HepG2 (cell line): Measurements from ENCODE around the gene NKAIN2. TPM values are rescaled to one million over a fixed set of nuclear protein-coding genes. Genes with fewer than 3 reads are reported as not detected.

ENCODE experiments used
- ATAC-seq: fragments of 200-7000 bp; cut with Tn5 transposase; 3 replicates; pipeline ENCODE4 v1.9.1; 2020; ENCODE audit warnings: mild to moderate bottlenecking, moderate library complexity
- BruUV-seq: library from RNA; stranded (reverse); fragments of 400-500 nt; replicated peaks from 2 replicates; lab custom pipeline; 2021; lab: Mats Ljungman, UMichigan
- CTCF ChIA-PET: fragments of 300-600 bp; formaldehyde crosslinking; extraction: SDS; loops from one replicate; lab custom pipeline; 2021; ENCODE audit warnings: low total read pairs, inconsistent platforms, low intra/inter-chr PET ratio; lab: Yijun Ruan, JAX
- POLR2A ChIA-PET: fragments of 350-600 bp; sonication (Branson Sonifier 250); formaldehyde crosslinking; loops from one replicate; lab custom pipeline; 2020; ENCODE audit warnings: antibody characterized with exemption, inconsistent platforms; lab: Yijun Ruan, JAX
- DNase-seq: peaks from one replicate; pipeline ENCODE4 v3.0.0-alpha.2; 2015; ENCODE audit warnings: low spot score
- FAIRE-seq: peaks from 3 replicates; lab custom pipeline; 2011; peaks lifted over from hg19 to GRCh38; lab: Jason Lieb, UNC
- H2AFZ ChIP-seq: one replicate; pipeline ENCODE4 v1.6.1; 2011; ENCODE audit warnings: low read length, inconsistent platforms
- H3K27ac ChIP-seq: fragments of 300-600 bp; 3 replicates; pipeline ENCODE4 v1.8.0; 2011; ENCODE audit warnings: mixed run types, mild to moderate bottlenecking, mixed read lengths, low read length, inconsistent platforms; ENCODE audit not compliant: insufficient read depth; ENCODE audit errors: extremely low read length
- H3K27me3 ChIP-seq, 2 experiments: fragments of 200-600 bp in 1 of 2; 2 replicates in 1 of 2; 3 replicates in 1 of 2; pipeline versions ENCODE4 v1.6.0 to v1.8.0; 2011; ENCODE audit warnings: low read length in 2 of 2, mild to moderate bottlenecking in 2 of 2, moderate library complexity in 2 of 2, inconsistent platforms in 1 of 2; ENCODE audit not compliant: insufficient read depth in 2 of 2, control insufficient read depth in 1 of 2
- H3K36me3 ChIP-seq, 2 experiments: fragments of 200-600 bp in 1 of 2; replicated peaks in 1 of 2; 2 replicates in 1 of 2; 3 replicates in 1 of 2; pipeline versions ENCODE4 v1.5.1 to v1.8.0; 2011; ENCODE audit warnings: low read length in 2 of 2, inconsistent platforms in 1 of 2; ENCODE audit not compliant: insufficient read depth in 2 of 2, control insufficient read depth in 1 of 2
- H3K4me1 ChIP-seq: 2 replicates; pipeline ENCODE4 v1.5.1; 2012; ENCODE audit warnings: low read length, inconsistent platforms; ENCODE audit not compliant: insufficient read depth
- H3K4me2 ChIP-seq: 2 replicates; pipeline ENCODE4 v1.6.0; 2011; ENCODE audit warnings: low read depth, low read length, inconsistent platforms
- H3K4me3 ChIP-seq, 3 experiments: fragments of 200-600 bp in 1 of 3; sonication (generic), shearing (Covaris generic) in 1 of 3; replicated peaks in 1 of 3; 2 replicates each; pipeline ENCODE4 v1.5.1; 2011 to 2016; ENCODE audit warnings: low read length in 3 of 3, inconsistent platforms in 2 of 3, low read depth in 2 of 3, mild to moderate bottlenecking in 2 of 3, control low read depth in 1 of 3, mixed read lengths in 1 of 3; ENCODE audit not compliant: insufficient read depth in 1 of 3
- H3K79me2 ChIP-seq: one replicate; pipeline ENCODE4 v1.6.1; 2011; ENCODE audit warnings: low read length, inconsistent platforms; ENCODE audit not compliant: insufficient read depth
- H3K9ac ChIP-seq: 2 replicates; pipeline ENCODE4 v1.6.0; 2011; ENCODE audit warnings: mild to moderate bottlenecking, low read depth, low read length, inconsistent platforms; ENCODE audit not compliant: insufficient read depth
- H3K9me3 ChIP-seq: 2 replicates; pipeline ENCODE4 v1.5.1; 2012; ENCODE audit warnings: mild to moderate bottlenecking, low read length
- H4K20me1 ChIP-seq: 2 replicates; pipeline ENCODE4 v1.6.0; 2011; ENCODE audit warnings: inconsistent platforms, mild to moderate bottlenecking, low read length, moderate library complexity; ENCODE audit not compliant: insufficient read depth
- ARID4A ChIP-seq: sonication (generic); formaldehyde crosslinking; IDR thresholded peaks from 2 replicates; pipeline ENCODE4 v1.5.0; 2020; ENCODE audit warnings: mild to moderate bottlenecking, missing genetic modification reagents, borderline replicate concordance
- CAMTA2 ChIP-seq: sonication (generic); formaldehyde crosslinking; IDR thresholded peaks from 2 replicates; pipeline ENCODE4 v1.4.0; 2020; ENCODE audit warnings: mild to moderate bottlenecking, missing genetic modification reagents, borderline replicate concordance
- CCDC6 ChIP-seq: sonication (generic); formaldehyde crosslinking; IDR thresholded peaks from 2 replicates; pipeline ENCODE4 v1.8.1; 2022; ENCODE audit warnings: mild to moderate bottlenecking, missing genetic modification reagents, moderate library complexity
- CREBL2 ChIP-seq: sonication (generic); formaldehyde crosslinking; IDR thresholded peaks from 2 replicates; pipeline ENCODE4 v1.8.1; 2023; ENCODE audit warnings: missing genetic modification reagents, mild to moderate bottlenecking, borderline replicate concordance
- FOXA1 ChIP-seq, 2 experiments: fragments of 450-650 bp in 1 of 2; sonication (generic) in 1 of 2; formaldehyde crosslinking in 1 of 2; IDR thresholded peaks; 2 replicates each; pipeline versions ENCODE4 v1.4.0 to v1.6.1; 2016 to 2020; ENCODE audit warnings: missing genetic modification reagents in 1 of 2
- HNRNPH1 ChIP-seq: fragments of 200-400 bp; formaldehyde crosslinking; optimal IDR thresholded peaks from 2 replicates; pipeline ENCODE3; 2017; ENCODE audit warnings: mild to moderate bottlenecking, low read depth, low read length
- KMT2B ChIP-seq: IDR thresholded peaks from 2 replicates; pipeline ENCODE4 v1.6.1; 2016; ENCODE audit warnings: missing genetic modification reagents, missing compliant biosample characterization
- MAFK ChIP-seq, 2 experiments: IDR thresholded peaks in 1 of 2; conservative IDR thresholded peaks in 1 of 2; 2 replicates each; pipeline ENCODE4 v1.6.1; 2011; ENCODE audit warnings: improper control_type of control experiment in 2 of 2, low read length in 2 of 2
- MBD4 ChIP-seq: IDR thresholded peaks from 2 replicates; pipeline ENCODE4 v1.6.1; 2012; ENCODE audit warnings: low read length, inconsistent platforms, borderline replicate concordance
- MIER2 ChIP-seq: IDR thresholded peaks from 2 replicates; pipeline ENCODE4 v1.6.1; 2016; ENCODE audit warnings: missing biosample characterization, missing genetic modification reagents
- MTA3 ChIP-seq: sonication (generic); formaldehyde crosslinking; IDR thresholded peaks from 2 replicates; pipeline ENCODE4 v1.4.0; 2020; ENCODE audit warnings: missing genetic modification reagents
- NR2C2 ChIP-seq: sonication (generic); formaldehyde crosslinking; IDR thresholded peaks from 2 replicates; pipeline ENCODE4 v1.4.0; 2020; ENCODE audit warnings: missing genetic modification reagents, mild to moderate bottlenecking, moderate library complexity, borderline replicate concordance
- TERF1 ChIP-seq: sonication (generic); formaldehyde crosslinking; IDR thresholded peaks from 2 replicates; pipeline ENCODE4 v1.8.0; 2022; ENCODE audit warnings: mild to moderate bottlenecking, missing genetic modification reagents, moderate library complexity
- ZMYM3 ChIP-seq: sonication (generic); formaldehyde crosslinking; IDR thresholded peaks from 2 replicates; pipeline ENCODE4 v1.5.1; 2020; ENCODE audit warnings: mild to moderate bottlenecking, missing genetic modification reagents
- ZNF253 ChIP-seq: sonication (generic); formaldehyde crosslinking; IDR thresholded peaks from 2 replicates; pipeline ENCODE4 v1.8.0; 2022; ENCODE audit warnings: mild to moderate bottlenecking, missing genetic modification reagents, borderline replicate concordance
- ZNF326 ChIP-seq: sonication (generic); formaldehyde crosslinking; IDR thresholded peaks from 2 replicates; pipeline ENCODE4 v1.4.0; 2020; ENCODE audit warnings: missing genetic modification reagents, borderline replicate concordance
- ZNF777 ChIP-seq: sonication (generic); formaldehyde crosslinking; IDR thresholded peaks from 2 replicates; pipeline ENCODE4 v1.4.0; 2020; ENCODE audit warnings: missing genetic modification reagents
- ZNF879 ChIP-seq: sonication (generic); formaldehyde crosslinking; IDR thresholded peaks from 2 replicates; pipeline ENCODE4 v1.8.1; 2023; ENCODE audit warnings: missing genetic modification reagents
- ZSCAN29 ChIP-seq: sonication (generic); formaldehyde crosslinking; conservative IDR thresholded peaks from 2 replicates; pipeline ENCODE4 v1.4.0; 2020; ENCODE audit warnings: mild to moderate bottlenecking, missing genetic modification reagents
- in situ Hi-C: cut with HindIII; loops from 2 replicates; pipeline ENCODE4 v1.10.0; 2017; ENCODE audit warnings: low pct_unique_long_range_greater_than_20kb; ENCODE audit not compliant: extremely low pct_ligation_motif_present
- intact Hi-C: fragments of 100-400 bp; cut with micrococcal nuclease; formaldehyde crosslinking; loops from one replicate; pipeline ENCODE4 v1.10.0; 2022; ENCODE audit not compliant: unreplicated experiment
- polyA plus RNA-seq, 8 experiments: library from polyadenylated mRNA; depleted of rRNA in 3 of 8; stranded (reverse) in 7 of 8; unstranded in 1 of 8; fragments of >200 nt; fragmentation: Illumina TruSeq in 4 of 8; extraction: Trizol in 4 of 8; gene quantifications; 2 replicates each; pipeline versions ENCODE4 v1.2.1 to v1.2.3, GENCODE V29; 2011 to 2016; ENCODE audit warnings: low read depth in 4 of 8, missing spikeins in 1 of 8, mixed read lengths in 1 of 8; ENCODE audit not compliant: insufficient read depth in 1 of 8
- total RNA-seq, 5 experiments: library from RNA; depleted of rRNA; stranded (reverse); fragments of >200 nt; fragmentation: Illumina TruSeq; extraction: Trizol; gene quantifications; 2 replicates each; pipeline ENCODE4 v1.2.3, GENCODE V29; 2016; ENCODE audit warnings: low read depth in 1 of 5

The NKAIN2 gene
- total and polyA plus RNA-seq, 2 of the 13 experiments (the other 11 are each of a cell fraction or from before 2014, with no cell fraction given): not detected

- no peak for TF ChIP-seq CAMTA2
- no peak for TF ChIP-seq HNRNPH1
- TF ChIP-seq ZNF879 (CRISPR knock-in tag): no peak
- TF ChIP-seq CCDC6 (CRISPR knock-in tag): no peak
- TF ChIP-seq ZNF326 (CRISPR knock-in tag): no peak
- TF ChIP-seq MAFK (conservative IDR thresholded peaks at IDR 0.05 in 1 of 2, IDR thresholded peaks at IDR 0.05 in 1 of 2; ENCODE audit: low read length in 2 of 2): no peak
- TF ChIP-seq ZSCAN29: no peak
- no peak for TF ChIP-seq TERF1 (CRISPR knock-in tag)
These were observed 867.1 kb downstream of the NKAIN2 start (continued) for GRCh38 chr6:124670801-124671200.

DNA sequence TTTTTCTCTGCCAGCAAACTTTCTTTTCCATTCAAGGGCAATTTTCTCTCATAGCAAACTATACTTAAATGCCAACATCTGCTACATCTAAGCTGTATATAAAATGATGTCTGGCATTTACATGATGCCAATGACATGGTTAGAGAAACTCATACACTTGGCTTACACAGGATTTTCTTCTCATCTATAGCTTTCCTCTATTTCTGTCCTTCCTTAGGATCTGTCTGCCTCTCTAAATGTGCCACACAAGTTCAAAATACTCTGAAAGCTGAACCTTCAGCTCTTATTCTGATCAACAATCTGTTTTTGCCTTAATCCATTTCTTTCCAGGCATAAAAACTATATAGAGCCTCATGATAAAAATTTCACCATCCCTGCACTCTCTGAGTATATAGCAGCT is 867.7 kb downstream of the NKAIN2 start:
- Histone ChIP-seq H3K27ac (no peak overlapping the region), H2AFZ (no peak overlapping the region), H4K20me1 (no peaks in the 10 kb centered on the region), H3K79me2 (no peaks in the 10 kb centered on the region), H3K4me3 (no peak overlapping the region), H3K4me1 (no peaks in the 10 kb centered on the region), H3K27me3 (no peaks in the 10 kb centered on the region), H3K4me2 (no peak overlapping the region), H3K9ac (no peak overlapping the region), H3K9me3 (peaks cover 45% of the 10 kb centered on the region), H3K36me3 (no peaks in the 10 kb centered on the region)
- intact Hi-C loops: no loop called here
- no TSS peak for BruUV-seq
- FAIRE-seq (no peak), DNase-seq (no peak), ATAC-seq (no peak)
- in situ Hi-C loops: no loop called here
- ChIA-PET POLR2A (no interaction called here), CTCF (no interaction called here)
- TF ChIP-seq FOXA1 (IDR thresholded peaks at IDR 0.05): no peak
- TF ChIP-seq FOXA1 (CRISPR knock-in tag; IDR thresholded peaks at IDR 0.05): no peak
- TF ChIP-seq MBD4: no peak
- TF ChIP-seq ARID4A (CRISPR knock-in tag): no peak
- no peak for TF ChIP-seq ZNF253 (CRISPR knock-in tag)
- no peak for TF ChIP-seq ZNF777 (CRISPR knock-in tag)
- no peak for TF ChIP-seq CREBL2 (CRISPR knock-in tag)
- no peak for TF ChIP-seq ZMYM3 (CRISPR knock-in tag)
- TF ChIP-seq MIER2 (CRISPR knock-in tag): no peak
- TF ChIP-seq MTA3 (CRISPR knock-in tag): no peak
- no peak for TF ChIP-seq NR2C2 (CRISPR knock-in tag)
- TF ChIP-seq KMT2B (CRISPR knock-in tag): no peak
